Measurements from ENCODE around the gene UVRAG.
"Not testable (repeated sequence)": the region's sequence is repeated elsewhere in the genome, so short reads cannot be mapped to it uniquely, and the experiment has no call there.

UVRAG gene

GRCh38 chr11:75916882-75917281, 101.9 kb downstream of the UVRAG start:
- Mint-ChIP-seq H3K27me3 (no peaks in the 10 kb centered on the region), H3K9me3 (no peaks in the 10 kb centered on the region), H3K36me3 (ENCODE audit: low read depth) (peaks cover 46% of the 10 kb centered on the region), H3K27ac (no peak overlapping the region), H3K4me3 (no peak overlapping the region), H3K4me1 (ENCODE audit: low read depth) (peaks cover 13% of the 10 kb centered on the region)

GRCh38 chr11:75918331-75918730, 103.3 kb downstream of the UVRAG start:
- Mint-ChIP-seq H3K27me3 (no peaks in the 10 kb centered on the region), H3K4me3 (no peak overlapping the region), H3K36me3 (ENCODE audit: low read depth) (peaks cover 32% of the 10 kb centered on the region), H3K27ac (peak overlapping the region; percentile 21), H3K4me1 (ENCODE audit: low read depth) (peaks cover 15% of the 10 kb centered on the region), H3K9me3 (no peaks in the 10 kb centered on the region)

DNA sequence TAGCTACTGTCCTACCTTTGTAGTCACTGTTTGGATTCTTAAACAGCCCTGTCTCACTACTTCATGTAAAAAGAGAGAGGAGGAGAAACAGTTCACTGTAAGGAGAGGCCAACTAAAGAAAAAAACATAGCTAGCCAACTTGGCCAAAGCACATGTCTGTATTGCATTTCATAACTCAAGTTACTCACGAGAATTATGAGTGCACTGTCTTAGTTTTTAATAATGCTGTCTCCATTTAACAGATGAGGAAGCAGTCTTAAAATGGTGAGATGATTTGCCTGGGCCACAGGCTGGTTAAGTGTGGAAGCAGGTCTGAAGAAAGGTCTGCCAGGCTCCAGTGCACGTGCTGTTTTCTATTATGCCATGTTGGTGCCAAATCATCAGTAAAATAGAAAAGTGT, 104.5 kb downstream of the UVRAG start:
- Mint-ChIP-seq H3K9me3 (no peaks in the 10 kb centered on the region), H3K4me1 (ENCODE audit: low read depth) (peaks cover 15% of the 10 kb centered on the region), H3K27ac (no peak overlapping the region), H3K27me3 (no peaks in the 10 kb centered on the region), H3K36me3 (ENCODE audit: low read depth) (peaks cover 22% of the 10 kb centered on the region), H3K4me3 (no peak overlapping the region)

GRCh38 chr11:75920848-75921247, 105.8 kb downstream of the UVRAG start:
- Mint-ChIP-seq H3K36me3 (ENCODE audit: low read depth) (peaks cover 22% of the 10 kb centered on the region), H3K27me3 (no peaks in the 10 kb centered on the region), H3K4me1 (ENCODE audit: low read depth) (peaks cover 15% of the 10 kb centered on the region), H3K4me3 (no peak overlapping the region), H3K27ac (no peak overlapping the region), H3K9me3 (no peaks in the 10 kb centered on the region)

DNA sequence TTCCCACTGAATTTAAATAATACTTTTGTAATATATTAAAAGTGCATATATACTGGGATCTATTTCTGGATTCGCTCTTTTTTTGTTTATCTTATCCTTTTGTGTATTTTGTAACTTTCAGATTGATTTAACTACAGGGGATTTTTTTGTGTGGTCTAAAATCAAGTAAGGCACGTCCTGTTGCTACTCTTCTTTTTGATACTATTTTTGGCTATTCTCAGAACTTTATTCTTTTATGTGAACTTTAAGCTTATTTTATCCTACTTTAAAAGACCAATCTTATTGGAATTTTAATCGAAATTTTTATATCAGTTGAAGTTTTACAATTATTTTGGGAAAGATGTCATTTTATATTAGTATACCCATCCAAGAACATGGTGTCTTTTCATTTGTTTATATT, 106.8 kb downstream of the UVRAG start:
- no peak overlapping the region for H3K4me3 Mint-ChIP-seq
- H3K9me3 Mint-ChIP-seq, result no peaks in the 10 kb centered on the region
- H3K36me3 Mint-ChIP-seq (ENCODE audit: low read depth), result peaks cover 18% of the 10 kb centered on the region
- no peak overlapping the region for H3K27ac Mint-ChIP-seq
- peaks cover 15% of the 10 kb centered on the region for H3K4me1 Mint-ChIP-seq (ENCODE audit: low read depth)
- no peaks in the 10 kb centered on the region for H3K27me3 Mint-ChIP-seq

GRCh38 chr11:75924966-75925784, 110.2 kb downstream of the UVRAG start:
- Mint-ChIP-seq H3K36me3 (ENCODE audit: low read depth) (peaks cover 9% of the 10 kb centered on the region), H3K4me1 (ENCODE audit: low read depth) (peaks cover 11% of the 10 kb centered on the region), H3K9me3 (no peaks in the 10 kb centered on the region), H3K27me3 (no peaks in the 10 kb centered on the region), H3K4me3 (no peak overlapping the region), H3K27ac (no peak overlapping the region)

GRCh38 chr11:75925785-75926164, 110.8 kb downstream of the UVRAG start:
- Mint-ChIP-seq H3K4me3 (no peak overlapping the region), H3K27ac (no peak overlapping the region), H3K36me3 (ENCODE audit: low read depth) (peaks cover 10% of the 10 kb centered on the region), H3K9me3 (no peaks in the 10 kb centered on the region), H3K4me1 (ENCODE audit: low read depth) (peaks cover 11% of the 10 kb centered on the region), H3K27me3 (no peaks in the 10 kb centered on the region)

GRCh38 chr11:75929706-75930105, 114.7 kb downstream of the UVRAG start:
- H3K27ac Mint-ChIP-seq, result no peak overlapping the region
- no peaks in the 10 kb centered on the region for H3K9me3 Mint-ChIP-seq
- no peak overlapping the region for H3K4me3 Mint-ChIP-seq
- H3K36me3 Mint-ChIP-seq (ENCODE audit: low read depth), result peaks cover 19% of the 10 kb centered on the region
- no peaks in the 10 kb centered on the region for H3K27me3 Mint-ChIP-seq
- H3K4me1 Mint-ChIP-seq (ENCODE audit: low read depth), result no peaks in the 10 kb centered on the region

DNA sequence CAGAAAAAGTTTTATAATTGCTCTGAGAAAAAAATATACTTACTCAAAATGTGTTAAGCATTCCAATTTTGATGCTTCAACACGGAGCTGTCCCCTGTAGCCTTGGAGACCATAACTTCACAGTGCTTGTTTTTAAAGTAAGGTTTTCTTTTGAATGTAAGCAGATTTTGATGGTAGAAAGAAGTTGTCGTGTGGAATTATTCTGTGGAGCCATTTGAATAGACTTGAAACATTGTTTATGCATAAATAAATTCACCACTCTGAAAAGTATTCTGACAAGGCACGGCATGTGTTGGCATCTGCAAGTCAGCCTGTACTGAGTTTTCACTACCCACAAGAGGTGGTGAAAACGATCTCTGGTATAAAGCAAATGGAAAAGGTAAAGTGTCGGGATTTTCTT, 115.5 kb downstream of the UVRAG start:
- H3K27ac Mint-ChIP-seq, result no peak overlapping the region
- H3K4me3 Mint-ChIP-seq, result no peak overlapping the region
- no peaks in the 10 kb centered on the region for H3K27me3 Mint-ChIP-seq
- no peaks in the 10 kb centered on the region for H3K4me1 Mint-ChIP-seq (ENCODE audit: low read depth)
- no peaks in the 10 kb centered on the region for H3K9me3 Mint-ChIP-seq
- peaks cover 19% of the 10 kb centered on the region for H3K36me3 Mint-ChIP-seq (ENCODE audit: low read depth)

DNA sequence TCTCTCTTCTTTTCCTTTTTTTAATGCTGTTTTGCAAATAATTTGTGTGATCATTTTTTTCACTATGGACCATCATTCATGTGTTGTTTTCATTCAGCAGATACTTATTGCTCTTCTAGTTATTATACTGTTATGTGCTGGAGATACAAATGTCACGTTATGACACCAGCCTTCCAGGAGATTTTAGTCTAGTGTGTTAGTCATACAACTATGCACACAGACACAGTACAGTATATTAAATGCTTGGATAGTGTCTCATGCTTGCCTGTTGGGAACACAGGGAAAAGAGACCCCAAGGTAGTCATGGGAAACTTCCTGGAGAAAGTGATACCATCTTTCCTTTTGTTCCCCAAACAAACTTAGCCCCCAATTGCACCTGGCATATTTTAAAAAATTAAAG, 116.1 kb downstream of the UVRAG start:
- Mint-ChIP-seq H3K9me3 (no peaks in the 10 kb centered on the region), H3K36me3 (ENCODE audit: low read depth) (peaks cover 19% of the 10 kb centered on the region), H3K27me3 (no peaks in the 10 kb centered on the region), H3K4me3 (no peak overlapping the region), H3K27ac (no peak overlapping the region), H3K4me1 (ENCODE audit: low read depth) (no peaks in the 10 kb centered on the region)

DNA sequence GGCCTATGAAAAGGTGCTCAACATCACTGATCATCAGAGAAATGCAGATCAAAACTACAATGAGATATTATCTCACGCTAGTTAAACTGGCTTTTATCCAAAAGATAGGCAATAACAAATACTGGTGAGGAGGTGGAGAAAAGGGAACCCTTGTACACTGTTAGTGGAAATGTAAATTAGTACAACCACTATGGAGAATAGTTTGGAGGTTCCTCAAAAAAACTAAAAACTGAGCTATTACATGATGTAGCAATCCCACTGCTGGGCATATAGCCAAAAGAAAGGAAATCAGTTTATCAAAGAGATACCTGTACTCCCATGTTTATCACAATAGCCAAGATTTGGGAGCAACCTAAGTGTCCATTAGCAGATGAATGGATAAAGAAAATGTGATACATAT, 118.7 kb downstream of the UVRAG start:
- not testable (repeated sequence) for H3K4me1 Mint-ChIP-seq (ENCODE audit: low read depth); H3K4me3 Mint-ChIP-seq; H3K27ac Mint-ChIP-seq; H3K27me3 Mint-ChIP-seq; H3K9me3 Mint-ChIP-seq
- H3K36me3 Mint-ChIP-seq (ENCODE audit: low read depth), result peaks cover 19% of the 10 kb centered on the region

DNA sequence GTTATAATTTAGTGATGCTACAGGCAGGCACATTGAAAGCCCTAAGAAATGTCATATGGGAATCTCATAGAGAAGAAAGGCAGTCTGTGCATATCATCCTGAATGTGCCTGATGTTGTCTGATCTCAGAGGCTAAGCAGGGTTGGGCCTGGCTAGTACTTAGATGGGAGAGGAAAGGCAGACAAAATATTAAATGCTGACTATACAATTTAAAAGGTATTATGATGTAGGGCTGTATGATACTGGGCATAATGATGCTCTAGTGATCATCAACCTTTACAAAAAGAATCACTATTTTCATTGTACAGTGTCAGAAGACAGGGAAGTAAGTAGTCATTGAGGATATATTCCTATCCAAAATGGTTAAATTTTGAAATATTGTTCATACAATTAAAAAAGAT, 119.8 kb downstream of the UVRAG start:
- H3K9me3 Mint-ChIP-seq, result no peaks in the 10 kb centered on the region
- H3K27me3 Mint-ChIP-seq, result no peaks in the 10 kb centered on the region
- no peaks in the 10 kb centered on the region for H3K4me1 Mint-ChIP-seq (ENCODE audit: low read depth)
- H3K4me3 Mint-ChIP-seq, result no peak overlapping the region
- peaks cover 19% of the 10 kb centered on the region for H3K36me3 Mint-ChIP-seq (ENCODE audit: low read depth)
- H3K27ac Mint-ChIP-seq, result no peak overlapping the region

GRCh38 chr11:75938543-75938942, 123.5 kb downstream of the UVRAG start:
- H3K9me3 Mint-ChIP-seq, result no peaks in the 10 kb centered on the region
- H3K36me3 Mint-ChIP-seq (ENCODE audit: low read depth), result peaks cover 8% of the 10 kb centered on the region
- H3K4me3 Mint-ChIP-seq, result no peak overlapping the region
- H3K4me1 Mint-ChIP-seq (ENCODE audit: low read depth), result no peaks in the 10 kb centered on the region
- H3K27ac Mint-ChIP-seq, result no peak overlapping the region
- H3K27me3 Mint-ChIP-seq, result no peaks in the 10 kb centered on the region

GRCh38 chr11:75939516-75939915, 124.5 kb downstream of the UVRAG start:
- H3K4me1 Mint-ChIP-seq (ENCODE audit: low read depth), result no peaks in the 10 kb centered on the region
- H3K4me3 Mint-ChIP-seq, result no peak overlapping the region
- H3K27me3 Mint-ChIP-seq, result no peaks in the 10 kb centered on the region
- H3K36me3 Mint-ChIP-seq (ENCODE audit: low read depth), result peaks cover 4% of the 10 kb centered on the region
- no peaks in the 10 kb centered on the region for H3K9me3 Mint-ChIP-seq
- no peak overlapping the region for H3K27ac Mint-ChIP-seq

- Mint-ChIP-seq H3K27ac (no peak overlapping the region), H3K9me3 (no peaks in the 10 kb centered on the region), H3K27me3 (no peaks in the 10 kb centered on the region), H3K4me3 (no peak overlapping the region), H3K36me3 (ENCODE audit: low read depth) (peaks cover 4% of the 10 kb centered on the region), H3K4me1 (ENCODE audit: low read depth) (peaks cover 3% of the 10 kb centered on the region)
Measured at GRCh38 chr11:75939992-75940391, 125.0 kb downstream of the UVRAG start.

- H3K4me1 Mint-ChIP-seq (ENCODE audit: low read depth), result peaks cover 10% of the 10 kb centered on the region
- no peaks in the 10 kb centered on the region for H3K9me3 Mint-ChIP-seq
- no peak overlapping the region for H3K27ac Mint-ChIP-seq
- no peaks in the 10 kb centered on the region for H3K27me3 Mint-ChIP-seq
- no peak overlapping the region for H3K4me3 Mint-ChIP-seq
- peaks cover 4% of the 10 kb centered on the region for H3K36me3 Mint-ChIP-seq (ENCODE audit: low read depth)
Measured at GRCh38 chr11:75940911-75941310, 125.9 kb downstream of the UVRAG start.
